DOHH2 (cell line): ENCODE results near the gene FOXF2.

Experiments
- CTCF ChIP-seq: fragments of 200-600 bp; sonication (generic); IDR thresholded peaks from one replicate; pipeline ENCODE4 v1.5.1; 2014; ENCODE audit warnings: antibody characterized with exemption, mild to moderate bottlenecking, low read depth, low read length; ENCODE audit not compliant: poor library complexity, severe bottlenecking
- EZH2phosphoT487 ChIP-seq: fragments of 200-600 bp; sonication (generic); IDR thresholded peaks from 2 replicates; pipeline ENCODE4 v1.6.1; 2017; ENCODE audit warnings: borderline replicate concordance, mild to moderate bottlenecking, antibody characterized with exemption, low read length, moderate library complexity, mixed read lengths

- no peak for TF ChIP-seq CTCF
- TF ChIP-seq EZH2phosphoT487: no peak
These were observed 12.7 kb upstream of the FOXF2 start for GRCh38 chr6:1376653-1377052.
